AG04450 (cell line): ENCODE results near the gene TAC1. TPM values are rescaled to one million over a fixed set of nuclear protein-coding genes. Genes with fewer than 3 reads are reported as not detected.
A peak's percentile ranks its signal among the peaks of the same experiment; 100 is the strongest.

Source experiments
- CTCF ChIA-PET: fragments of 300-600, 350-600 bp; formaldehyde crosslinking; extraction: SDS; loops from one replicate; lab custom pipeline; 2022; ENCODE audit warnings: antibody characterized with exemption, inconsistent platforms; lab: Charles Lee
- POLR2A ChIA-PET: fragments of 350-600 bp; formaldehyde crosslinking; extraction: SDS; loops from one replicate; lab custom pipeline; 2021; ENCODE audit warnings: antibody characterized with exemption, inconsistent platforms; lab: Yijun Ruan, JAX
- DNase-seq: peaks from one replicate; pipeline ENCODE4 v3.0.0-alpha.2; 2011; ENCODE audit warnings: low read depth, low spot score
- H3K27ac ChIP-seq: one replicate; pipeline ENCODE4 v1.5.1; 2012; ENCODE audit warnings: low read depth, low read length, control low read depth
- H3K27me3 ChIP-seq: one replicate; pipeline ENCODE4 v1.6.0; 2012; ENCODE audit warnings: low read length; ENCODE audit not compliant: control insufficient read depth, insufficient read depth
- H3K4me3 ChIP-seq: 2 replicates; pipeline ENCODE4 v1.5.1; 2011; ENCODE audit warnings: mild to moderate bottlenecking, low read depth, low read length, control low read depth
- H3K9me3 ChIP-seq: 2 replicates; pipeline ENCODE4 v1.5.1; 2012; ENCODE audit warnings: low read length; ENCODE audit not compliant: control insufficient read depth, insufficient read depth
- polyA minus RNA-seq: library from RNA; depleted of rRNA, polyadenylated mRNA; stranded (reverse); fragments of >200 nt; gene quantifications from 2 replicates; pipeline ENCODE4 v1.2.3, GENCODE V29; 2011; rRNA and poly(A)+ RNA removed
- polyA plus RNA-seq: library from polyadenylated mRNA; depleted of rRNA; stranded (reverse); fragments of >200 nt; gene quantifications from 2 replicates; pipeline ENCODE4 v1.2.3, GENCODE V29; 2011; rRNA removed
- TF ChIP-seq, protein P1 (sequence below): IDR thresholded peaks from 2 replicates; pipeline ENCODE4 v1.5.1; 2011; ENCODE audit warnings: low read depth, low read length, control low read depth, inconsistent platforms

The TAC1 gene, protein sequence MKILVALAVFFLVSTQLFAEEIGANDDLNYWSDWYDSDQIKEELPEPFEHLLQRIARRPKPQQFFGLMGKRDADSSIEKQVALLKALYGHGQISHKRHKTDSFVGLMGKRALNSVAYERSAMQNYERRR
- not detected in 2 replicates for polyA plus RNA-seq
- not detected in 2 replicates for polyA minus RNA-seq

DNA sequence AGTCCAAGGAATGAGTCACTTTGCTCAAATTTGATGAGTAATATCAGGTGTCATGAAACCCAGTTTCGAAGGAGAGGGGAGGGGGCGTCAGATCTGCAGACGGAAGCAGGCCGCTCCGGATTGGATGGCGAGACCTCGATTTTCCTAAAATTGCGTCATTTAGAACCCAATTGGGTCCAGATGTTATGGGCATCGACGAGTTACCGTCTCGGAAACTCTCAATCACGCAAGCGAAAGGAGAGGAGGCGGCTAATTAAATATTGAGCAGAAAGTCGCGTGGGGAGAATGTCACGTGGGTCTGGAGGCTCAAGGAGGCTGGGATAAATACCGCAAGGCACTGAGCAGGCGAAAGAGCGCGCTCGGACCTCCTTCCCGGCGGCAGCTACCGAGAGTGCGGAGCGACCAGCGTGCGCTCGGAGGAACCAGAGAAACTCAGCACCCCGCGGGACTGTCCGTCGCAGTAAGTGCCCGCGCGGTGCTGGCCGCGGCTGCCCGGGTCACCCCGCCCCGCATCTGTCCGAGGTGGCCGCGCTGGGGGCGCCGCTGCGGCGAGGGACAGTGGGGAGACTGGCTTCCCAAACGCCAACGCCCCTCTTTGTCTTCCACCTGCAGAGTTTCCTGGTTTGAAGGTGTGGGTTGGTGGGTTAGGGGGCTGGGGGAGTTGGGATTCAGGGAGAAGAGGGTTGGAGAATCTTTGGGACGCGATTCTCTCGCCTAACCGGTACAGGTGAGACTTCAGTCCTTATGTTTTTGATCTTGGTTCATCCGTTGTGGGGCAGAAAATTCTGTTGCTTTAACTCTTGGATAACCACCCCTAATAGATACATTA is at the start of gene TAC1:
Gene TAC1 (plus strand): TSS at position 351 of the 829 bp plus-strand sequence. CDS start 527 bp downstream, outside the sequence.
- TF ChIP-seq, protein P1, sequence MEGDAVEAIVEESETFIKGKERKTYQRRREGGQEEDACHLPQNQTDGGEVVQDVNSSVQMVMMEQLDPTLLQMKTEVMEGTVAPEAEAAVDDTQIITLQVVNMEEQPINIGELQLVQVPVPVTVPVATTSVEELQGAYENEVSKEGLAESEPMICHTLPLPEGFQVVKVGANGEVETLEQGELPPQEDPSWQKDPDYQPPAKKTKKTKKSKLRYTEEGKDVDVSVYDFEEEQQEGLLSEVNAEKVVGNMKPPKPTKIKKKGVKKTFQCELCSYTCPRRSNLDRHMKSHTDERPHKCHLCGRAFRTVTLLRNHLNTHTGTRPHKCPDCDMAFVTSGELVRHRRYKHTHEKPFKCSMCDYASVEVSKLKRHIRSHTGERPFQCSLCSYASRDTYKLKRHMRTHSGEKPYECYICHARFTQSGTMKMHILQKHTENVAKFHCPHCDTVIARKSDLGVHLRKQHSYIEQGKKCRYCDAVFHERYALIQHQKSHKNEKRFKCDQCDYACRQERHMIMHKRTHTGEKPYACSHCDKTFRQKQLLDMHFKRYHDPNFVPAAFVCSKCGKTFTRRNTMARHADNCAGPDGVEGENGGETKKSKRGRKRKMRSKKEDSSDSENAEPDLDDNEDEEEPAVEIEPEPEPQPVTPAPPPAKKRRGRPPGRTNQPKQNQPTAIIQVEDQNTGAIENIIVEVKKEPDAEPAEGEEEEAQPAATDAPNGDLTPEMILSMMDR: no peak
- ChIA-PET CTCF (no interaction called here), POLR2A (no interaction called here)
- H3K4me3 ChIP-seq: peak within 1 kb of the TSS; percentile 31
- H3K9me3 ChIP-seq: peaks cover 8% of the 10 kb centered on the region; the same call in 1 of the 2 replicates
- no peak within 1 kb of the TSS for H3K27ac ChIP-seq
- DNase-seq: no peak
- H3K27me3 ChIP-seq: peaks cover 20% of the 10 kb centered on the region

DNA sequence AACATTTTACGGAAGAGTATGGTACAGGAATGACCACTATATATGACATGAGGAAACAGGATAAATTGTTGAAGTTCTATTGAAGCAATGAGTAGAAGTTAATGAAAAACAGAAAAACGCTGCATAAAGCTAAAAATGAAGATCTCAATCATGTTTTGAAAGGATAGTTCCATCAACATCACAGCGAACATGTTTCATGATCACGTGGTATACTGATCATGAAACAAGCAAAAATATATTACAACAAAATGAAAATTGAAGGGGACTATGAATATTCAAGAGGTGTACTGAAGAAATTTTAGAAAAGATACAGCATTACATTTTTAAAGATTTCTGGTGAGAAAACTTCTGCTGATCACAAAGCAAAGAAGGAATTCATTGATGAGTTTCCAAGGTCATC is 45.9 kb upstream of the TAC1 start:
- Histone ChIP-seq H3K27me3 (no peaks in the 10 kb centered on the region), H3K4me3 (no peak overlapping the region), H3K9me3 (no peaks in the 10 kb centered on the region), H3K27ac (no peak overlapping the region)
- no peak for DNase-seq
- ChIA-PET POLR2A (no interaction called here), CTCF (no interaction called here)
- TF ChIP-seq, protein P1: no peak

DNA sequence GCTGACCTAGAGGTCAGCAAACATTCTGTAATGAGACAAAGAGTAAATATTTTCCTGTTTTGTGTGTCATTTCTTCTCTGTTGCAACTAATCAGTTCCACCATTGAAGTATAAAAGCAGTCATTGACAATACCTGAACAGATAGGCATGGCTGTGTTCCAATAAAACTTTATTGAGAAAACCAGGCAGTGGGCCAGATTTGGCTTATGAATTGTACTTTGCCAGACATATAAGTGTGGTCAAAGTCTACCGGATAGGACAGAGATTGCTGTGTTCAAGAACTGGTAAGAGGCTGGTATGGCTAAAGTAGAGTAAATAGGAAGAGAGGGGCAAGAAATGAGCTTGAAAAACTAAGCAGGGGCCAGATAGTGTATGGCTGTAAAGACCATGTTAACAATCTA is 38.3 kb upstream of the TAC1 start:
- Histone ChIP-seq H3K9me3 (peaks cover 4% of the 10 kb centered on the region), H3K27ac (no peak overlapping the region), H3K4me3 (no peak overlapping the region), H3K27me3 (no peaks in the 10 kb centered on the region)
- POLR2A ChIA-PET: no interaction called here
- DNase-seq: no peak
- TF ChIP-seq, protein P1: no peak
- CTCF ChIA-PET: no interaction called here

DNA sequence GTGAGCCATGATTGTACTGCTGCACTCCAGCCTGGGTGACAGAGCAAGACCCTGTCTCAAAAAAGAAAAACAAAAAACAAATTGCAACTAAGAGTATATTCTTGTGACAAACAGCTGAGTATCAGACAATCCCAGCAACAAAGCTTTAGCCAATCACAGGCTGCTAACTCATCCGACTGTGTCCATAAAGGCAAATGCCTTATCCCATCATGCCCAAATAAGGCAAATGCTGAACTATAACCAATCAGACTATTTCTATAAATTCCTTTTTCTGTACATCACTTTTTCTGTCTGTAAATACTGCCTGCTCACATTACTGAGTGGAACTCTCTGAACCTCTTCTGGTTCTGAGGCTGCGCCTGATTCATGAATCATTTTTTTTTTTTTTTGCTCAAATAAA is 37.5 kb upstream of the TAC1 start:
- TF ChIP-seq, protein P1: no peak
- Histone ChIP-seq H3K27me3 (no peaks in the 10 kb centered on the region), H3K9me3 (peaks cover 7% of the 10 kb centered on the region), H3K27ac (no peak overlapping the region), H3K4me3 (no peak overlapping the region)
- DNase-seq: no peak
- CTCF ChIA-PET: no interaction called here
- POLR2A ChIA-PET: no interaction called here

DNA sequence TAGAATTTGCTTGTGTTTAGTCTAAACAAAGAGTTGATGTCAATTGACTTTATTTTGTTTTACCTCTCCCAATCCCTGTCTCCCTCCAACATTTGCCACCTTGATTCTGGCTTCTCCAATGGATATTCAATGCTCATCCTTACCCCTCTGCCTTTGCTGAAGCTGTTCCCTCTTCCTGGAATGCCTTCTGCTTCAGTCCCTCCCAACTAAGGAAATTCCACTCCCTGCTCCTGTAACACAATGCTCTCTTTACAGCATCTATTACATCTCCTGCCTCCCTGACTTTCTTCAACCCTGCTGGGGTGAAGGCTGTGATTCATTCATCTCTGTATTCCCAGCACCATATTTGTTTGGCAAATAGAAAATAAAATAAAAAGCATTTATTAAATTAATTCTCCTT is 34.5 kb upstream of the TAC1 start:
- ChIA-PET CTCF (no interaction called here), POLR2A (no interaction called here)
- no peak for DNase-seq
- TF ChIP-seq, protein P1: no peak
- peaks cover 17% of the 10 kb centered on the region for H3K9me3 ChIP-seq
- H3K27ac ChIP-seq: no peak overlapping the region
- no peaks in the 10 kb centered on the region for H3K27me3 ChIP-seq
- H3K4me3 ChIP-seq: no peak overlapping the region
